K562 (cell line): Measurements from ENCODE around the gene TMEM126A. TPM values are rescaled to one million over a fixed set of nuclear protein-coding genes. Genes with fewer than 3 reads are reported as not detected.
A peak's percentile ranks its signal among the peaks of the same experiment; 100 is the strongest.

Source experiments
- CBX5 ChIP-seq: IDR thresholded peaks from 2 replicates; pipeline ENCODE4 v1.6.1; 2014; ENCODE audit warnings: low read depth, borderline replicate concordance
- E2F6 ChIP-seq, 2 experiments: IDR thresholded peaks; 2 replicates each; pipeline ENCODE4 v1.6.1; 2011; ENCODE audit warnings: borderline replicate concordance in 1 of 2, control low read depth in 1 of 2, low read depth in 1 of 2, low read length in 1 of 2, mild to moderate bottlenecking in 1 of 2, mixed read lengths in 1 of 2, moderate library complexity in 1 of 2; ENCODE audit not compliant: insufficient read depth in 1 of 2, insufficient read length in 1 of 2, poor library complexity in 1 of 2, severe bottlenecking in 1 of 2; ENCODE audit errors: extremely low read depth in 1 of 2
- ELF1 ChIP-seq: fragments of 200-800 bp; sonication (Bioruptor generic); IDR thresholded peaks from 2 replicates; pipeline ENCODE4 v1.6.1; 2016; ENCODE audit warnings: missing genetic modification characterization, missing compliant biosample characterization
- GMEB1 ChIP-seq: fragments of 250-450 bp; sonication (Bioruptor Pico); IDR thresholded peaks from 2 replicates; pipeline ENCODE4 v1.4.0; 2020; ENCODE audit warnings: mild to moderate bottlenecking
- HNRNPLL ChIP-seq: fragments of 200-400 bp; formaldehyde crosslinking; IDR thresholded peaks from 2 replicates; pipeline ENCODE4 v1.6.1; 2017; ENCODE audit warnings: low read length, low read depth, mild to moderate bottlenecking; ENCODE audit not compliant: poor library complexity, severe bottlenecking
- NR2C2 ChIP-seq, 2 experiments: fragments of 200-800 bp in 1 of 2; sonication (Bioruptor generic) in 1 of 2; sonication (generic) in 1 of 2; formaldehyde crosslinking in 1 of 2; IDR thresholded peaks; 2 replicates each; pipeline versions ENCODE4 v1.6.1 to v1.8.0; 2016 to 2022; ENCODE audit warnings: mild to moderate bottlenecking in 1 of 2, missing compliant biosample characterization in 1 of 2, missing genetic modification characterization in 1 of 2, missing genetic modification reagents in 1 of 2
- POLR2B ChIP-seq: fragments of 450-650 bp; IDR thresholded peaks from 2 replicates; pipeline ENCODE4 v1.6.1; 2018; ENCODE audit warnings: low read depth; ENCODE audit not compliant: partially characterized antibody
- RBBP5 ChIP-seq: fragments of 200-600 bp; sonication (generic); IDR thresholded peaks from 2 replicates; pipeline ENCODE4 v1.6.1; 2012; ENCODE audit warnings: borderline replicate concordance, mild to moderate bottlenecking, low read length, control low read depth, inconsistent platforms; ENCODE audit not compliant: insufficient read depth, poor library complexity, severe bottlenecking
- TBL1XR1 ChIP-seq, 2 experiments: IDR thresholded peaks; 2 replicates each; pipeline ENCODE4 v1.6.1; 2012; ENCODE audit warnings: improper control_type of control experiment in 2 of 2, low read length in 2 of 2, mild to moderate bottlenecking in 1 of 2
- TEAD4 ChIP-seq, 2 experiments: sonication (generic) in 1 of 2; formaldehyde crosslinking in 1 of 2; IDR thresholded peaks; 2 replicates each; pipeline versions ENCODE4 v1.6.1 to v1.8.0; 2012 to 2022; ENCODE audit warnings: borderline replicate concordance in 1 of 2, inconsistent platforms in 1 of 2, low read length in 1 of 2, mild to moderate bottlenecking in 1 of 2, missing genetic modification reagents in 1 of 2
- ZC3H11A ChIP-seq: IDR thresholded peaks from 2 replicates; pipeline ENCODE4 v1.6.1; 2012; ENCODE audit warnings: low read depth, low read length, improper control_type of control experiment
- polyA plus RNA-seq, 8 experiments: library from polyadenylated mRNA; depleted of rRNA in 4 of 8; stranded (reverse) in 5 of 8; unstranded in 3 of 8; fragments of >200 nt; fragmentation: Nextera tagmentation in 2 of 8; fragmentation: Illumina TruSeq in 1 of 8; extraction: Ambion mirVana in 2 of 8; extraction: Trizol in 1 of 8; gene quantifications; 2 replicates each; pipeline versions ENCODE4 v1.2.1 to v1.2.3, GENCODE V29; 2011 to 2014; ENCODE audit warnings: inconsistent platforms in 1 of 8, missing spikeins in 1 of 8
- total RNA-seq, 7 experiments: library from RNA; depleted of rRNA in 6 of 7; stranded (reverse); fragments of >200 nt in 6 of 7; fragmentation: Illumina TruSeq in 2 of 7; extraction: Trizol in 2 of 7; gene quantifications; 2 replicates each; pipeline versions ENCODE4 v1.2.1 to v1.2.3, GENCODE V29; 2011 to 2021; ENCODE audit warnings: low replicate concordance in 1 of 7
- TF ChIP-seq, protein P1 (sequence below): sonication (generic); formaldehyde crosslinking; IDR thresholded peaks from 2 replicates; pipeline ENCODE4 v1.9.0; 2022; ENCODE audit warnings: mild to moderate bottlenecking, missing genetic modification reagents
- TF ChIP-seq, protein P2 (sequence below): sonication (generic); formaldehyde crosslinking; IDR thresholded peaks from 2 replicates; pipeline ENCODE4 v1.8.1; 2023; ENCODE audit warnings: mild to moderate bottlenecking, missing genetic modification reagents

TMEM126A gene
- total and polyA plus RNA-seq, 9 of the 15 experiments (the other 6 are each of a cell fraction or from before 2014, with no cell fraction given) = 19.3 to 154 (median 56.3) TPM

DNA sequence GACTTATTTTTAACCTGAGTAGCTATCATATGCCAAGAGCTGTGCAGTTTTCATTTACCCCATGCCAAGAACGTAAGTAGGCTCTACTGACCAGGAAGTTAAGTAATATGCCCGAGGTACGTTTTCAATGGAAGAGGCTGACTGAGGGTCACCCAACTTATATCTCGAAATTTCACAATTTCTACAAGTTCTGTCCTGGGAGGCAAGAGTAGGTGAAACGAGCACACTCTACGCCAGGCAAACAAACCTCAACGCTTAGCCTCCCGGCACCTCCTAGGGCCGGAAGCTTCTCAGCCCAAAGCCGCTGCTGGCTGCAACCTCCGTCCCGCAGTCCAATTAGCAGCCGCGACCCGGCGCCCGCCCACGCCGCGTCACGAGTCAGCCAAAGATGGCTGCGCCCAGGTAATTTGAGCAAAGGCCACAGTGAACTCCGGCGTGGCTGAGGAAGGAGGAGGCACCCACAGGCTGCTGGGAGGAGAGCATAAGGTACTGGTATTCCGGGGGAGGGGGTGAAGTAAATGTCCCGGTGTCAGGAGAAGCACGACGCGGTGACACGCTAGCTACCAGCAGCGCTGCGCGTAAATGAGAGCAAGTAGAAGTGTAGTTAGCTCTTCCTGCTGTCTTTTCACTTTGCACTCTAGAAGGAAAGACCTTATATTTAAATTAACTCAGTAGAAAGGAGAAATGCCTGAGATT, at the start of gene TMEM126A (continued):
- TF ChIP-seq E2F6 (IDR thresholded peaks at IDR 0.05; ENCODE audit: borderline replicate concordance in 1 of 2, extremely low read depth in 1 of 2, insufficient read depth in 1 of 2, insufficient read length in 1 of 2, low read depth in 1 of 2, low read length in 1 of 2, poor library complexity in 1 of 2, severe bottlenecking in 1 of 2) (peak; percentile 17 to 20), NR2C2 (CRISPR knock-in tag; IDR thresholded peaks at IDR 0.05) (peak; percentile 45; the same call in 1 of the 2 replicates), NR2C2 (tag; IDR thresholded peaks at IDR 0.05) (peak; percentile 95), TEAD4 (IDR thresholded peaks at IDR 0.05; ENCODE audit: low read length) (peak; percentile 38), TEAD4 (CRISPR knock-in tag; IDR thresholded peaks at IDR 0.05; ENCODE audit: borderline replicate concordance) (no peak), ELF1 (tag) (peak; percentile 49), POLR2B (peak; percentile 92), ZC3H11A (no peak), HNRNPLL (peak; percentile 78), RBBP5 (peak; percentile 72), CBX5 (no peak), GMEB1 (CRISPR knock-in tag) (peak; percentile 14; the same call in 1 of the 2 replicates), TBL1XR1 (IDR thresholded peaks at IDR 0.05; ENCODE audit: low read length in 2 of 2) (peak in 1 of 2 experiments; percentile 46; a peak in 1 of 4 replicates)
- TF ChIP-seq, protein P1, sequence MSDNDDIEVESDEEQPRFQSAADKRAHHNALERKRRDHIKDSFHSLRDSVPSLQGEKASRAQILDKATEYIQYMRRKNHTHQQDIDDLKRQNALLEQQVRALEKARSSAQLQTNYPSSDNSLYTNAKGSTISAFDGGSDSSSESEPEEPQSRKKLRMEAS = peak; percentile 69
- TF ChIP-seq, protein P2, sequence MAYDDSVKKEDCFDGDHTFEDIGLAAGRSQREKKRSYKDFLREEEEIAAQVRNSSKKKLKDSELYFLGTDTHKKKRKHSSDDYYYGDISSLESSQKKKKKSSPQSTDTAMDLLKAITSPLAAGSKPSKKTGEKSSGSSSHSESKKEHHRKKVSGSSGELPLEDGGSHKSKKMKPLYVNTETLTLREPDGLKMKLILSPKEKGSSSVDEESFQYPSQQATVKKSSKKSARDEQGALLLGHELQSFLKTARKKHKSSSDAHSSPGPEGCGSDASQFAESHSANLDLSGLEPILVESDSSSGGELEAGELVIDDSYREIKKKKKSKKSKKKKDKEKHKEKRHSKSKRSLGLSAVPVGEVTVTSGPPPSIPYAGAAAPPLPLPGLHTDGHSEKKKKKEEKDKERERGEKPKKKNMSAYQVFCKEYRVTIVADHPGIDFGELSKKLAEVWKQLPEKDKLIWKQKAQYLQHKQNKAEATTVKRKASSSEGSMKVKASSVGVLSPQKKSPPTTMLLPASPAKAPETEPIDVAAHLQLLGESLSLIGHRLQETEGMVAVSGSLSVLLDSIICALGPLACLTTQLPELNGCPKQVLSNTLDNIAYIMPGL (CRISPR knock-in tag) = peak; percentile 78; the same call in 1 of the 2 replicates
